Stimulated activated naive CD4-positive, alpha-beta T cell treated with Interleukin-2 at 50 U/mL for 16 hours (primary cell): Measurements from ENCODE around the gene UXT.
"Not testable (repeated sequence)": the region's sequence is repeated elsewhere in the genome, so short reads cannot be mapped to it uniquely, and the experiment has no call there.

Experiments used
- DNase-seq: peaks from one replicate; lab custom pipeline; 2025; lab: John Stamatoyannopoulos, UW

The UXT gene

GRCh38 chrX:47614618-47615017 lies 44.4 kb downstream of the UXT start:
- DNase-seq: no peak

DNA sequence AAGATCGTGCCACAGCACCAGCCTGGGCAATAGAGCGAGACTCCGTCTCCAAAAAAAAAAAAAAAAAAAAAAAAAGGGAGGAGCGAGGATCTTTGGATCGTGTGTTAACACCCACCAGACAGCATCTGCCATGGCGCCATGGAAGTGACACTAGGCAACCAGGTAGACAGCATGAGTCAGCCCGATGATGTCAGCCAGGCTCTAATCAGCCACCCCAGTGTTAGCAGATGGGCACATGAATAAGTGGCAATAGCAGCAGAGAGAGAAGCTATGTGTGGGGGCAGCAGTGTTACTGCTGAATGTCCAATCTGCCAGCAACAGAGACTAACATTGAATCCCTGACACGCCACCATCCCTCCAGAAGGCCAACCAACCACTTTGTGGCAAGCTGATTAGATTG lies 45.9 kb downstream of the UXT start:
- DNase-seq: no peak

DNA sequence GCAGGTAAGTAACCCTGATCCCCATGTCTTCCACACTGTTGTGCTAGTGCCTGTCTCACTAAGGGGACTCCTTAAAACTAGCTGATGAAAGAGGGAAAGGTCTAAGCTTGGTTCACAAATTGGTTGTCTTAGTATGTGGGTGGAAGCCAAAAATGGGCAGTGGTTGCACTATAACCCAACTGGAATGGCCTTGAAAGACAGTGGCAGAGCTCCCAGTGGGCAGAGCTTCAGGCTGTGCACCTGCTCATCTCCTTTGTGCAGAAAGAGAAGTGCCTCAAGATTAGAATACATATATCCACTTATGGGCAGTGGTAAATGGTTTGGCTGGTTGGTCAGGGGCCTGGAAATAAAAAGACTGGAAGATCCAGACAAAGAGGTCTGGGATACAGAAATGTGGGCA lies 46.6 kb downstream of the UXT start:
- no peak for DNase-seq

DNA sequence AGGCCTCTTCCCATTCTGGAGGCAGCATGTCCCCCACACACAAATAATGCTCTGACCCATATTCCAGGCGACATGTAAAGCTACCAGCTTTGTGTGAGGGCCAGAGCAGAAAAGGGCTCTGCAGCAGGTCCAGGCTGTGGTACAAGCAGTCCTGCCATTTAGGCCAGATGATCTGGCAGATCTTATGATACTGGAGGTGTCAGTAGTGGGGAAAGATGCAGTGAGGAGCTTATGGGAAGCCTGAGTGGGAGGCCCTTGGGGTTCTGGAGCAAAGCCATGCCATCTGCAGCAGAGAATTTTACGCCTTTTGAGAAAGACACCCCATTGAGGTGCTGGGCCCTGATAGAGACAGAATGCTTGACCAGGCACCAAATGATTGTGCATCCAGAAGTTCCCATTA lies 47.1 kb downstream of the UXT start:
- no peak for DNase-seq

DNA sequence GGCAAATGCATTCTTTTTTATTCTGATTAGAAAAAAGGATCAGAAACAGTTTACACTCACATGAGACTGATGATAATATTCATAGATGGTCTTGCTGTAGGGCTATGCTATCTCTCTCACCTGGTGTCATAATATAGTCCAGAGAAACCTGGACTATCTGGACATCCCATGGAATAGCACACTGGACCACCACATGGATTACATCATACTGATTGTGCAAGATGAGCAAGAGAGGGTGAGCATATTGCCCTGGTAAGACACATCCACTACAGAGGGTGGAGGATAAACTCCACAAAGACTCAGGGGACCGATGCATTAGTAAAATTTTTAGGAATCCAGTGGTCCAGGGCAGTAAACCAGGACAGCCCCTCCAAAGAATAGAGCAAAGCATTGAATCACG lies 47.5 kb downstream of the UXT start:
- no peak for DNase-seq

DNA sequence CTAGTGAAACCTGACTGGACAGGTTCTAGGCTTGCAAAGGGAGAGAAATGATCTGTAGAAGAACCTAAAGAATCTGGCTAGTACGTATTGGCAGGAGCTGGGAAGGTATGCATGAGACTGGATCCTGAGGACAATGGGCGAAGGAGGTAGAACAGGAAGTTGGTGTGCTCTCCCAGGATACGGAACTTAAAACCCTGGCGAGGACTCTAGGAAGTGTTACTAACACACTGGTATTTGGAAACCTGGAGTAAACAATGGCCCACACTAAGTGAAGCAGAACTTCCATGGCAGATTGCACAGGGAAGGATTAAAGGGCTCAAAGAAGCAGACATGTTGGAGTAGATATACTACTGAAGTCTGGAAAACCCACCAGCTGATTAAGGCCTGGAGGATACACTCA lies 48.5 kb downstream of the UXT start:
- DNase-seq: no peak

DNA sequence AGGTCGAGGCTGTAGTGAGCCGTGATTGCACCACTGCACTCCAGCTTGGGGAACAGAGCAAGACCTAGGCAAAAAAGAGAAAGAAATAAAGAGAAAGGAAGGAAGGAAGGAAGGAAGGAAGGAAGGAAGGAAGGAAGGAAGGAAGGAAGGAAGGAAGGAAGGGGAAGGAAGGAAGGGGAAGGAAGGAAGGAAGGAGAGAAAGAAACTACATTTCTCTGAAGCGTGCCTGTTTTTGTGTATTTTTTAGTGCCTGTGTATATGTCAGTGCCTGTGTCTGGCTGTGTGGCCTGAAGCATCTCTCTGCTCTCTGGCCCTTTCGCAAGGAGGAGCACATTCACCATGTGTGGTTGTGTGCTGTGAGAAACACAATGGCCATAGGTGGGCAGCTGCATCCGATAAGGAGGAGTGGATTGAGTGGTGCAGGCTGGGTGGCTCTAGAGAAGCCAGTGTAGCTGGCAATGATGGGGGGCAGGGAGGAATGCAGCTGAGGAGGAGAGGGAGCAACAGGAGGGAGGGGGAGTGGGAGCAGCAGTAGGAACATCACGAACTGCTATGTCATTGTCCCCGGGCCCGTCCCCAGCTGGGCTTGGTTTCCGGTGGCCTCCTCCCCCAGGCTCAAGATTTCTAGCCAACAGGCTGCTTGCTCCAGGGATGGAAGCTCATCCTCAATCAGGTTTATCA lies 50.7 kb downstream of the UXT start:
- no peak for DNase-seq

- no peak for DNase-seq
Observed at GRCh38 chrX:47607091-47607490, 51.9 kb downstream of the UXT start.

- no peak for DNase-seq
Observed at GRCh38 chrX:47605024-47605423, 54.0 kb downstream of the UXT start.

DNA sequence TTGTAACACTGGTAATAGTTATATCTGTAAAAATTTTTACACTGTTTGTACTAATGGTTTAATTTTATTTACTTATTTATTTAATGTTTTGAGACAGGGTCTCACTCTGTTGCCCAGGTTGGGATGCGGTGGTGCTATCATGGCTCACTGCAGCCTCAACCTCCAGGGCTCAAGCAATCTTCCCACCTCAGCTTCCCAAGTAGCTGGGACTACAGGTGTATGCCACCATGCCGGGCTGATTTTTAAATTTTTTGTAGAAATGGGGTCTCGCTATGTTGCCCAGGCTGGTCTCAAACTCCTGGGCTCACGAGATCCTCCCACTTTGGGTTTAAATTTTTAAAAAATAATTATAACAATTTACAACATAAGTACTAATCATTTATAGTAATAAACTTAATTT lies 55.9 kb downstream of the UXT start:
- DNase-seq: not testable (repeated sequence)
